Gastroesophageal sphincter (tissue), 3 donors: Measurements from ENCODE around the gene HTR2A.

Experiments used
- CTCF ChIP-seq, 4 experiments: fragments of 200-600 bp in 2 of 4; fragments of 450-650 bp in 2 of 4; sonication (generic) in 1 of 4; IDR thresholded peaks; one replicate each; pipeline ENCODE4 v1.5.1; 2017 to 2019; ENCODE audit warnings: antibody characterized with exemption in 4 of 4, mild to moderate bottlenecking in 2 of 4, moderate library complexity in 2 of 4
- EP300 ChIP-seq: sonication (generic); formaldehyde crosslinking; IDR thresholded peaks from one replicate; pipeline ENCODE4 v1.6.1; 2017; ENCODE audit warnings: antibody characterized with exemption, mild to moderate bottlenecking
- POLR2AphosphoS5 ChIP-seq: sonication (generic); formaldehyde crosslinking; IDR thresholded peaks from one replicate; pipeline ENCODE4 v1.6.1; 2017; ENCODE audit warnings: antibody characterized with exemption

GRCh38 chr13:46801858-46802257 is 95.0 kb downstream of the HTR2A start:
- TF ChIP-seq CTCF (IDR thresholded peaks at IDR 0.05), result no peak
- no peak for TF ChIP-seq EP300
- TF ChIP-seq POLR2AphosphoS5, result no peak
